HCT116 (cell line): ENCODE results near the gene GRM3. TPM values are rescaled to one million over a fixed set of nuclear protein-coding genes. Genes with fewer than 3 reads are reported as not detected.

Source experiments
- ATAC-seq: fragments of 200-7000 bp; cut with Tn5 transposase; 2 replicates; pipeline ENCODE4 v1.9.1; 2020; ENCODE audit warnings: mild to moderate bottlenecking, moderate library complexity
- BruUV-seq: library from RNA; stranded (reverse); fragments of 400-500 nt; replicated peaks from 2 replicates; lab custom pipeline; 2021; lab: Mats Ljungman, UMichigan
- CTCF ChIA-PET: fragments of 300-600 bp; sonication (Branson Sonifier 250); formaldehyde crosslinking; loops from one replicate; lab custom pipeline; 2021; ENCODE audit warnings: antibody characterized with exemption; lab: Charles Lee
- POLR2A ChIA-PET: fragments of 300-600, 350-600 bp; sonication (Branson Sonifier 250); formaldehyde crosslinking; loops from one replicate; lab custom pipeline; 2021; ENCODE audit warnings: antibody characterized with exemption; lab: Charles Lee
- RAD21 ChIA-PET, 2 experiments: fragments of 300-600 bp; sonication (Branson Sonifier 250); formaldehyde crosslinking; loops; one replicate each; lab custom pipeline; 2023; ENCODE audit warnings: low total read pairs in 2 of 2; ENCODE audit not compliant: uncharacterized antibody in 2 of 2, unreplicated experiment in 2 of 2, low non-redundant PET in 1 of 2; lab: Charles Lee
- DNase-seq: peaks from one replicate; pipeline ENCODE4 v3.0.0-alpha.2; 2010; ENCODE audit warnings: low read depth, low spot score
- H2AFZ ChIP-seq: fragments of 200-600 bp; shearing (Covaris generic), sonication (generic); 2 replicates; pipeline ENCODE4 v1.6.1; 2017; ENCODE audit warnings: low read depth, mixed run types, mixed read lengths, antibody characterized with exemption, low read length; ENCODE audit not compliant: poor library complexity, severe bottlenecking
- H3K27ac ChIP-seq: 2 replicates; pipeline ENCODE4 v1.5.1; 2012; ENCODE audit warnings: low read depth, low read length
- H3K27me3 ChIP-seq: fragments of 200-600 bp; sonication (generic); 2 replicates; pipeline ENCODE4 v1.6.1; 2016; ENCODE audit warnings: mixed run types, low read length, mixed read lengths; ENCODE audit not compliant: insufficient read depth
- H3K36me3 ChIP-seq, 2 experiments: fragments of 200-500 bp in 1 of 2; fragments of 200-600 bp in 1 of 2; sonication (Bioruptor generic) in 1 of 2; sonication (generic) in 1 of 2; 2 replicates each; pipeline versions ENCODE4 v1.5.1 to v1.6.1; 2014 to 2016; ENCODE audit warnings: low read length in 2 of 2, inconsistent platforms in 1 of 2, mixed read lengths in 1 of 2, mixed run types in 1 of 2; ENCODE audit not compliant: insufficient read depth in 2 of 2, control insufficient read depth in 1 of 2
- H3K4me1 ChIP-seq, 2 experiments: fragments of 200-600 bp in 1 of 2; sonication (generic) in 1 of 2; 2 replicates each; pipeline versions ENCODE4 v1.5.1 to v1.6.1; 2012 to 2017; ENCODE audit warnings: low read length in 2 of 2, inconsistent platforms in 1 of 2, mild to moderate bottlenecking in 1 of 2, mixed read lengths in 1 of 2, mixed run types in 1 of 2, moderate library complexity in 1 of 2; ENCODE audit not compliant: insufficient read depth in 2 of 2, control insufficient read depth in 1 of 2
- H3K4me2 ChIP-seq: fragments of 200-600 bp; sonication (generic); 2 replicates; pipeline ENCODE4 v1.6.1; 2017; ENCODE audit warnings: mixed run types, low read length, mixed read lengths
- H3K4me3 ChIP-seq, 2 experiments: fragments of 200-600 bp in 1 of 2; sonication (generic) in 1 of 2; replicated peaks in 1 of 2; 2 replicates each; pipeline ENCODE4 v1.5.1; 2011 to 2016; ENCODE audit warnings: low read length in 2 of 2, control low read depth in 1 of 2, low read depth in 1 of 2, mild to moderate bottlenecking in 1 of 2, mixed read lengths in 1 of 2, mixed run types in 1 of 2
- H3K79me2 ChIP-seq: fragments of 200-600 bp; sonication (generic); 2 replicates; pipeline ENCODE4 v1.6.1; 2017; ENCODE audit warnings: mild to moderate bottlenecking, mixed run types, low read length, moderate library complexity, mixed read lengths; ENCODE audit not compliant: insufficient read depth
- H3K9ac ChIP-seq: fragments of 200-600 bp; sonication (generic); 2 replicates; pipeline ENCODE4 v1.6.1; 2016; ENCODE audit warnings: low read length, mixed read lengths
- H3K9me2 ChIP-seq: fragments of 200-600 bp; sonication (generic), shearing (Covaris generic); 2 replicates; pipeline ENCODE4 v1.6.1; 2017; ENCODE audit warnings: mixed run types, mild to moderate bottlenecking, moderate library complexity; ENCODE audit not compliant: insufficient read depth
- H3K9me3 ChIP-seq, 2 experiments: fragments of 200-500 bp in 1 of 2; fragments of 200-600 bp in 1 of 2; sonication (Bioruptor generic) in 1 of 2; sonication (generic) in 1 of 2; 2 replicates each; pipeline ENCODE4 v1.6.1; 2014 to 2017; ENCODE audit warnings: low read length in 2 of 2, mixed read lengths in 2 of 2, inconsistent platforms in 1 of 2, low read depth in 1 of 2, mild to moderate bottlenecking in 1 of 2, mixed run types in 1 of 2, moderate library complexity in 1 of 2; ENCODE audit not compliant: control insufficient read depth in 1 of 2, insufficient read depth in 1 of 2
- H4K20me1 ChIP-seq: fragments of 200-600 bp; sonication (generic), shearing (Covaris generic); 2 replicates; pipeline ENCODE4 v1.6.1; 2017; ENCODE audit warnings: mixed run types, mild to moderate bottlenecking, moderate library complexity; ENCODE audit not compliant: insufficient read depth
- CBX3 ChIP-seq: IDR thresholded peaks from 2 replicates; pipeline ENCODE4 v1.6.1; 2012; ENCODE audit warnings: low read depth
- CEBPB ChIP-seq: IDR thresholded peaks from 2 replicates; pipeline ENCODE4 v1.6.1; 2012; ENCODE audit warnings: low read depth
- EGR1 ChIP-seq: IDR thresholded peaks from 2 replicates; pipeline ENCODE4 v1.6.1; 2012; ENCODE audit warnings: low read depth
- EZH2 ChIP-seq: fragments of 200-600 bp; sonication (generic); IDR thresholded peaks from 2 replicates; pipeline ENCODE4 v1.6.1; 2017; ENCODE audit warnings: antibody characterized with exemption, mixed run types
- EZH2phosphoT487 ChIP-seq: fragments of 200-600 bp; IDR thresholded peaks from 2 replicates; pipeline ENCODE4 v1.6.1; 2018; ENCODE audit warnings: antibody characterized with exemption, borderline replicate concordance
- POLR2AphosphoS5 ChIP-seq: IDR thresholded peaks from 2 replicates; pipeline ENCODE4 v1.6.1; 2011; ENCODE audit warnings: mild to moderate bottlenecking, low read depth, low read length, moderate library complexity
- RAD21 ChIP-seq: IDR thresholded peaks from 2 replicates; pipeline ENCODE4 v1.6.1; 2012; ENCODE audit warnings: low read depth, mild to moderate bottlenecking
- SP1 ChIP-seq: IDR thresholded peaks from 2 replicates; pipeline ENCODE4 v1.6.1; 2012; ENCODE audit warnings: low read depth
- SRF ChIP-seq: IDR thresholded peaks from 2 replicates; pipeline ENCODE4 v1.6.1; 2012; ENCODE audit warnings: low read depth
- YY1 ChIP-seq: IDR thresholded peaks from 2 replicates; pipeline ENCODE4 v1.6.1; 2011; ENCODE audit warnings: low read length, low read depth, moderate library complexity, mild to moderate bottlenecking; ENCODE audit not compliant: insufficient replicate concordance; ENCODE audit errors: extremely low read depth
- ZFX ChIP-seq: fragments of 450-650 bp; IDR thresholded peaks from 2 replicates; pipeline ENCODE4 v1.6.1; 2017
- ZNF274 ChIP-seq: fragments of 200-500 bp; sonication (Bioruptor generic); IDR thresholded peaks from 2 replicates; pipeline ENCODE4 v1.6.1; 2014; ENCODE audit warnings: mild to moderate bottlenecking, low read depth, low read length, inconsistent platforms
- intact Hi-C: fragments of 100-400 bp; cut with micrococcal nuclease; formaldehyde crosslinking; loops from 2 replicates; pipeline ENCODE4 v1.10.0; 2022
- total RNA-seq: library from RNA; stranded (reverse); gene quantifications from one replicate; pipeline ENCODE4 v1.2.1, GENCODE V29; 2021; ENCODE audit not compliant: unreplicated experiment
- TF ChIP-seq, protein P1 (sequence below): IDR thresholded peaks from 2 replicates; pipeline ENCODE4 v1.6.1; 2012; ENCODE audit warnings: low read depth
- TF ChIP-seq, protein P2 (sequence below), 3 experiments: fragments of 200-600 bp in 1 of 3; sonication (generic) in 1 of 3; IDR thresholded peaks in 2 of 3; conservative IDR thresholded peaks in 1 of 3; 2 replicates each; pipeline ENCODE4 v1.5.1; 2012 to 2017; ENCODE audit warnings: low read depth in 2 of 3, low read length in 2 of 3, antibody characterized with exemption in 1 of 3, borderline replicate concordance in 1 of 3, control low read depth in 1 of 3, mild to moderate bottlenecking in 1 of 3, mixed read lengths in 1 of 3, mixed run types in 1 of 3, moderate library complexity in 1 of 3; ENCODE audit not compliant: insufficient read depth in 1 of 3

Gene GRM3
- total RNA-seq, 1 experiment from 2014 or later: not detected

DNA sequence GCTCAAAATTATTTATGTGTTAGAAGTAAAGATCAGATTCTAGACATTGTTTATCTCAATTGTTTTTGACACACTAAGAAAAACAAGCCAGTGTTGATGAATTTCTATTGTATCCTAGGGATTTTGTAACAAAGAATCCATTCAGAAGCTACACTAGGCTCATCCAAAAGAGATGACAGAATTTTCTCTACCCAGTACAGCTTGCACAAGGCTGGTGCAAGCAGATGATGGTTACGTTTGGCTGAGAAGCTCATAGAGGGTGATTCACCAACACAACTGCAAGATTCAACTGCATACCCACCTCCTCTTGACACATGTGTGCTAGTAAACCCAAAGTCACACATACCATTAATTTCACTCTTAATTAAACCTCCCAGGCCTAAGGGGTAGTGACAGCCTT, 20.8 kb downstream of the GRM3 start:
- no TSS peak for BruUV-seq
- POLR2A ChIA-PET: no interaction called here
- RAD21 ChIA-PET: no interaction called here

More for the DNA sequence above, 20.8 kb downstream of the GRM3 start:
- Histone ChIP-seq H4K20me1 (no peaks in the 10 kb centered on the region), H3K27me3 (peaks cover 4% of the 10 kb centered on the region; the same call in 1 of the 2 replicates), H3K4me1 (no peaks in the 10 kb centered on the region), H3K36me3 (no peaks in the 10 kb centered on the region), H3K79me2 (no peaks in the 10 kb centered on the region), H3K4me3 (no peak overlapping the region), H3K4me2 (no peak overlapping the region), H3K9me3 (no peaks in the 10 kb centered on the region), H2AFZ (no peak overlapping the region), H3K9ac (no peak overlapping the region), H3K27ac (no peak overlapping the region), H3K9me2 (no peaks in the 10 kb centered on the region)
- CTCF ChIA-PET: no interaction called here
- intact Hi-C loops: no loop called here
- ATAC-seq: no peak
- DNase-seq: no peak
- TF ChIP-seq POLR2AphosphoS5 (no peak), SP1 (no peak), EGR1 (no peak), EZH2phosphoT487 (no peak), SRF (no peak), CEBPB (no peak), ZNF274 (no peak), YY1 (no peak), RAD21 (no peak), EZH2 (no peak), CBX3 (no peak), ZFX (no peak)
- TF ChIP-seq, protein P1, sequence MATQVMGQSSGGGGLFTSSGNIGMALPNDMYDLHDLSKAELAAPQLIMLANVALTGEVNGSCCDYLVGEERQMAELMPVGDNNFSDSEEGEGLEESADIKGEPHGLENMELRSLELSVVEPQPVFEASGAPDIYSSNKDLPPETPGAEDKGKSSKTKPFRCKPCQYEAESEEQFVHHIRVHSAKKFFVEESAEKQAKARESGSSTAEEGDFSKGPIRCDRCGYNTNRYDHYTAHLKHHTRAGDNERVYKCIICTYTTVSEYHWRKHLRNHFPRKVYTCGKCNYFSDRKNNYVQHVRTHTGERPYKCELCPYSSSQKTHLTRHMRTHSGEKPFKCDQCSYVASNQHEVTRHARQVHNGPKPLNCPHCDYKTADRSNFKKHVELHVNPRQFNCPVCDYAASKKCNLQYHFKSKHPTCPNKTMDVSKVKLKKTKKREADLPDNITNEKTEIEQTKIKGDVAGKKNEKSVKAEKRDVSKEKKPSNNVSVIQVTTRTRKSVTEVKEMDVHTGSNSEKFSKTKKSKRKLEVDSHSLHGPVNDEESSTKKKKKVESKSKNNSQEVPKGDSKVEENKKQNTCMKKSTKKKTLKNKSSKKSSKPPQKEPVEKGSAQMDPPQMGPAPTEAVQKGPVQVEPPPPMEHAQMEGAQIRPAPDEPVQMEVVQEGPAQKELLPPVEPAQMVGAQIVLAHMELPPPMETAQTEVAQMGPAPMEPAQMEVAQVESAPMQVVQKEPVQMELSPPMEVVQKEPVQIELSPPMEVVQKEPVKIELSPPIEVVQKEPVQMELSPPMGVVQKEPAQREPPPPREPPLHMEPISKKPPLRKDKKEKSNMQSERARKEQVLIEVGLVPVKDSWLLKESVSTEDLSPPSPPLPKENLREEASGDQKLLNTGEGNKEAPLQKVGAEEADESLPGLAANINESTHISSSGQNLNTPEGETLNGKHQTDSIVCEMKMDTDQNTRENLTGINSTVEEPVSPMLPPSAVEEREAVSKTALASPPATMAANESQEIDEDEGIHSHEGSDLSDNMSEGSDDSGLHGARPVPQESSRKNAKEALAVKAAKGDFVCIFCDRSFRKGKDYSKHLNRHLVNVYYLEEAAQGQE: no peak
- TF ChIP-seq, protein P2, sequence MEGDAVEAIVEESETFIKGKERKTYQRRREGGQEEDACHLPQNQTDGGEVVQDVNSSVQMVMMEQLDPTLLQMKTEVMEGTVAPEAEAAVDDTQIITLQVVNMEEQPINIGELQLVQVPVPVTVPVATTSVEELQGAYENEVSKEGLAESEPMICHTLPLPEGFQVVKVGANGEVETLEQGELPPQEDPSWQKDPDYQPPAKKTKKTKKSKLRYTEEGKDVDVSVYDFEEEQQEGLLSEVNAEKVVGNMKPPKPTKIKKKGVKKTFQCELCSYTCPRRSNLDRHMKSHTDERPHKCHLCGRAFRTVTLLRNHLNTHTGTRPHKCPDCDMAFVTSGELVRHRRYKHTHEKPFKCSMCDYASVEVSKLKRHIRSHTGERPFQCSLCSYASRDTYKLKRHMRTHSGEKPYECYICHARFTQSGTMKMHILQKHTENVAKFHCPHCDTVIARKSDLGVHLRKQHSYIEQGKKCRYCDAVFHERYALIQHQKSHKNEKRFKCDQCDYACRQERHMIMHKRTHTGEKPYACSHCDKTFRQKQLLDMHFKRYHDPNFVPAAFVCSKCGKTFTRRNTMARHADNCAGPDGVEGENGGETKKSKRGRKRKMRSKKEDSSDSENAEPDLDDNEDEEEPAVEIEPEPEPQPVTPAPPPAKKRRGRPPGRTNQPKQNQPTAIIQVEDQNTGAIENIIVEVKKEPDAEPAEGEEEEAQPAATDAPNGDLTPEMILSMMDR (IDR thresholded peaks at IDR 0.05 in 2 of 3, conservative IDR thresholded peaks at IDR 0.05 in 1 of 3; ENCODE audit: borderline replicate concordance in 1 of 3, insufficient read depth in 1 of 3, low read depth in 2 of 3, low read length in 2 of 3): no peak
